Stimulated activated CD4-positive, alpha-beta T cell treated with anti-CD3 and anti-CD28 coated beads, Interleukin-12 subunit alpha, Interleukin-12 subunit beta, amount 100 ng/mL, for 4 hours (primary cell): Measurements from ENCODE around the gene PAPSS2.
"Not testable (repeated sequence)": the region's sequence is repeated elsewhere in the genome, so short reads cannot be mapped to it uniquely, and the experiment has no call there.

Source experiments
- DNase-seq: peaks from one replicate; pipeline ENCODE4 v3.0.0-alpha.2; 2020

The PAPSS2 gene

DNA sequence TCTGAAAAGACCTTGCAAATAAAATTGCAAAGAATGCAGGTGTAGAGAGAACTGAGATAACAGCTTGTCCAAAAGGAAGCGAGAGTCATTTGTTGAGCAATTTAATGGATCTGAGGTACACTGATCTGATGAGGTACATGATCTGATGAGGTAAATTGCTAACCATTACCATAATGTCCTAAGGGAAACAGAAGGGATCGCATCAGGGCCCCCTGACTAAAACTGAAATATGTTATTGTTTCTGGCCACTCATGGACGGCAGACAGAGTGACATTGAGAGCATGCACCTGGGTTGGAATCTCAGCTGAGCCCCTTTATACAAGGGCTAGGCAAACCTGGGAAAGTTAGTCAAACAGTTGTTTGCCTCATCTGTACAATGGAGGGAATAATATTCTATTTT, 15.8 kb upstream of the PAPSS2 start:
- no peak for DNase-seq

DNA sequence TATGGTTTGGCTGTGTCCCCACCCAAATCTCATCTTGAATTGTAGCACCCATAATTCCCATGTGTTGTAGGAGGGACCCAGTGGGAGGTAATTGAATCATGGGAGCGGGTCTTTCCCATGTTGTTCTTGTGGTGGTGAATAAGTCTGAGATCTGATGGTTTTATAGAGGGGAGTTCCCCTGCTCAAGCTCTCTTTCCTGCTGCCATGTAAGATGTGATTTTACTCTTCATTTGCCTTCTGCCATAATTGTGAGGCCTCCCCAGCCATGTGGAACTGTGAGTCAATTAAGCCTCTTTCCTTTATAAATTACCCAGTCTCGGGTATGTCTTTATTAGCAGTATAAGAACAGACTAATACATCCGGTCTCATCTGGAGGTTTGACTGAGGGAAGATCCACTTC, 15.2 kb upstream of the PAPSS2 start:
- not testable (repeated sequence) for DNase-seq

DNA sequence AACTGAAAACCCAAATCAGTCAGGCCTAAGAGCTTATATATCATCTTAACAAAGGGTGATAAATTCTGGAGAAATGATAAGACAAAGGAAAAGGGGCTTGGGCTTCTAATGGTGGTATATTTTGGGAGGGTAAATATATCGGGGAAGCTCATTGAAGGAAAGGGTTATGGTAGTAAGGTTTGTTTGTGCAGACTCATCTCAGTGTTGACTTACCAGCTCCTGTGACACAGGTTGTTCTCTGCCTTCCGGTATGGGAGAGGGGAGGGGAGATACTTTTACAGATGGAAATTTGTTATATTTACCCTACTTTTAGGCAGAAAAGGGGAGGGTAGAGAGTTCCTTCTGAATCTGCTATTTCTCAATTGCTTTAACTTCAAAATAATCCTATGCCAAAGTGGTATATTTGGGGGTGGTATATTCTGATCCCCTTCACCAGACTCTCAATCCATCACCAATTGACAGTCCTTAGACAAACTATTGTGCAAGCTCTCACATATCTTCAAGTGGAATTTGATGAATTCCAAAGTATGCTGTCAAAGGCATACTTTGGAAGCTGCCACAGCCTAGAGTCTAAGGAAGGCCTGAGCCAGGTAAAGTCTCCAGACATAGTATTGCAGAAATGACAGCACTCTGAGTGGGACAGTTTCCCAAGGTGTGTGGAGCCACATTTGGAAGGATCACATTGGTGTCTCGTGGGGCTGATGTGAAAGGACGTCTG, 13.3 kb upstream of the PAPSS2 start:
- no peak for DNase-seq

DNA sequence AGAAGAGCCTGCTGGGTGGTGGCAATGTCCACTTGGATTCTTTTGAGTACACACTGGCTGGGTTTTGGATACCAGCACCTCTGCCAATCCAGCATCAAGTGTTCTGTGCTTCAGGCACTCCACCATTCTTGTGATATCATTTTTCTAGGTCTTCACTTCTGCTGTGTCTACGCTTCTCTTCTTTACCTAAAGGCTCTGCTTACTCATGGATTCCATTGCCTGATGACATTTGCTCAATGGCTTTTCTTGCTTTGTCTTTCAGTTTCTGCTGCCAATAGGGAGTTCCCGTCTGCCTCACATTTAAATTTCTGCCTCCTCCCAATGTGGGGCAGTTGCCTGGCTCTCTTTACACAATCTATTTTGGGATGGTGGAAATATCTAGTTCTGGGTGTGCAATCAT, 12.7 kb upstream of the PAPSS2 start:
- no peak for DNase-seq

DNA sequence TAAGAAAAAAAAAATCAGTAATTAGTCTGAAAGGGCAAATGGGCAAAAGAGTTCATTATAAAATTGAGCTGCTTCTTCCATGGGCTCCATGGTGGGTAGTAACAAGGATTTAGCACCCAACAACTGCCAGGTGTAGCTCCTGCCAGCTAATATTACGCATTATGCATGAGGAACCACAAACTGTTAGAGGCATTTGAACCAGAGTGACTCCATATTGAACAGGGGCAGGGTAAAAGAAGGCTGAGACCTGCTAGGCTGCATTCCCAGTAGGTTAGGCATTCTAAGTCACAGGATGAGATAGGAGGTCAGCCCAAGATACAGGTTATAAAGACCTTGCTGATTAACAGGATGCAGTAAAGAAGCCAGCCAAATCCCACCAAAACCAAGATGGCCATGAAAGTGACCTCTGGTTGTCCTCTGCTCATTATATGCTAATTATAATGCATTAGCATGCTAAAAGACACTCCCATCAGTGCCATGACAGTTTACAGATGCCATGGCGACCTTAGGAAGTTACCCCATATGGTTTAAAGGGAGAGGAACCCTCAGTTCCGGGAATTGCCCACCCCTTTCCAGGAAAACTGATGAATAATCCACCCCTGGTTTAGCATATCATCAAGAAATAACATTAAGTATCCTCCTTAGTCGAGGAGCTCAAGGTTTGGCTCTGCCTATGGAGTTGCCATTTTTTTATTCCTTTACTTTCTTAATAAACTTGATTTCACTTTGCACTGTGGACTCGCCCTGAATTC, 8.7 kb upstream of the PAPSS2 start:
- DNase-seq: no peak

DNA sequence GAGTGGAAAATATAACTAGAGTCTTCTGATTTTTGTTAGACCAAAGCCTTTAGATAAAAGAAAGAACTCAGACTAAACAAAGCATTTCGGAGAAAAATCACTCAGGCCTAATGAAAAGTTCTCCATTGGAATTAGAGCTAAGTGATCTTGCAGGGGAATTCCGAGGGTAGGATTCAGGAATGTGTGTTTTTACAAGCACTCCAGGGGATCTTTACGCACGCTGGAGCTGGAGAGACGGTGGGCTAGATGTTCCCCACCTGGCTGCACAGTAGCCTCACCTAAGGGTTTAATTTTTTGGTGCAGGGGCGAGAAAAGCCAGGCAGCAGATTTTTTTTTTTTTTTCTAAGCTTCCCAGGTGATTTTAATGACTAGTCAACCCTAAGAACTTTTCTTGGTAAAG, 7.9 kb upstream of the PAPSS2 start:
- no peak for DNase-seq

DNA sequence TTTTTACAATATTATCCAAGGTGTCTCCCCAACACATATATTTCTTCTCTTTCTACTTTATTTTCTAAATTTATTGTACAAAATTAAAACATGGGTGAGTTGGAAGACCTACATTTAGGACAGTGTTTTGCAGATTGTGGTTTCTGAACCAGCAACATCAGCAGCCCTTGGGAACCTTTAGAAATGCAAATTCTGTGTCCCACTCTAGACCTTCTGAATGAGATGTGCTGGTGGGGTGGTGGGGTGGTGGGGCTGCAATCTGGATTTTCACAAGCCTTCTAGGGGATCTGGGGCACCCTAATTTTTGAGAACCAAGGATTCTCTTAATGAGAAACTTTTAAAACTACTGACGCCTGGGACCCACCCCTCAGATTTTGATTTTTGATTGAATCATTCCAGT, 7.4 kb upstream of the PAPSS2 start:
- no peak for DNase-seq

DNA sequence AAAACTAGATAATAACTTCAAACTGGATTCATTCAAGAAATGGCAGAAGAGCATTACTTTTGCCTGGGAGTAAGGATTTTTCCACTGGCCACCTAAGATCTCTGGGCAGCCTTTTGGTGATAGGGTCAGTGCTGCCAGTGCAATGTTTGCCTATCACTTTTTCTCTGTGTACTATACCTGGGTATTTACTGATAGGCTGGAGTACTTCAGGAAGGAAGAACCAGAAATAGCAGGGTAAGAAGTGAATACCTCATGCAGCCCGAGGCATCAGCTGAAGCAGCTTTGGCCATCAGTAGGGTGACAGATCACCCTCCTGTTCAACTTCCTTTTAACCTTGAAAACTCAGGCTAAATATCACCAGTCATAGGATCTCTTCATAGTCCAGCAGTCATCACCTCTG, 5.5 kb upstream of the PAPSS2 start:
- no peak for DNase-seq

DNA sequence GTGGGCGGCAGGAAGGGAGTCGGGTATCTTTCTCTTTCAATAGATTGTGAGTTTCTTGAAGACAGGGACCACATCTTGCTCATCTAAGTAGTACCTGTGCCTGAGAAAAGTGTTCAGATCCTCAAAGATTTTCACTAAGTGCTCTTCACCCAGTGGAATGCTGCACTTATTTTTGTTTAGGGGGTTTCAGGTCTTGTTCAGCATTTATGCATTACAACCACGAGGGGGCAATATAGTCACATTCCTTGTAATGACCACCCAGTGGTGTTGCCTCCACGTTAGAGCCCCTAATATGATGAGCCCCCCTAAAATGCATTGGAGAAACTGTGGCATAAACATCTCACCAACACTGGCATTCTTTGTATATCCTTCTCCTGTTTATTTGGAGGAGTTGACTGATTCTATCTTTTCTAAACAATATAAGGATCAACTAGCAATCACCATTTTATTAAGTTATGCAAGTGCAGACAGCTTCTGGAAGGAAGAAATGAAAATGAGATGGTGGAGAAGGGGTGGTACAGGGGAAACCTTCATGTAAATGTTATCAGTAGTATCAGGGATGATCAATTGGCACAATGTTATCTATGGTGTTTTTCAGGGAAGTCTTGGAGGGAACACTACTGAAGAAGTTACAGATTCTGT, 3.1 kb upstream of the PAPSS2 start:
- DNase-seq: no peak

DNA sequence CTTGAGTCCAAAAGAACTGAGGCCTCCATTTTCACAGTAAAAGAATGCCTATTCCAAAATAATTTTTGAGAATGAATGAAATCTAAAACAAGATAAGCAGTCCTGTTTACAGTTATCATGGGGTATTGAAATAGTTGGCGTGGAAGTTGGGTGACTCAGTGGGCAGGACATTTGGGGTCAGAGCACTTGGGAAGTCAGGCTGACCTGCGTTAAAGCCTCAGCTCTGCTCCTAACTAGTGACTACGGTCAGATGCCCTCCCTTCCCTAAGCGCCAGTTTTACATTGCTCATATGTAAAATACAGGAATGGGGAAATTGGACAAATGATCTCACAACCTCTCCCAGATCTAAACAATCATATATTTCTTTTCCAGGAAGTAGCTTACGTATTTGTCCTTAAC, 2.3 kb upstream of the PAPSS2 start:
- DNase-seq: no peak

DNA sequence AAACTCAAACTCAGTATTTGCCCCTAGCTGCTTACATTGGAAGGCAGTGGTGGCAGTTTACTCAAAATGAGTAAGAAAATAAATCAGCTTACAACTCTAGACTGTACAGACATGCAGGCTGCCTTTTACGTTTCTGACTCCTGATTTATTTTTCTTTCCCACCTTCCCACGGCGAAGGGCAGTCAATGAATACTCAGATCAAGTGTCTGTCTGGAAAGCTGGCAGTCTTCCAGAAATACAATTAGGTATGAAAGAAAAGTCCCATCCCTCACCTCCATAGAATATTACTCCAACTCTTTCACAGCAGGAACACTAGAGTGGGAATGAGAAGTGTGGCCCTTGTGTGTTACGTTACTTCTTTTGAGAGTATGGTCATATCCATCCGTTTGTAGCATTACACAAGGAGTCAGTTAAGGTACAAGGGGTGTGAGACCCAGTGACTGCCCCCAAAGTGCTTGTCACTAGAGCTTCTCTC, 1.3 kb upstream of the PAPSS2 start:
- no peak for DNase-seq

DNA sequence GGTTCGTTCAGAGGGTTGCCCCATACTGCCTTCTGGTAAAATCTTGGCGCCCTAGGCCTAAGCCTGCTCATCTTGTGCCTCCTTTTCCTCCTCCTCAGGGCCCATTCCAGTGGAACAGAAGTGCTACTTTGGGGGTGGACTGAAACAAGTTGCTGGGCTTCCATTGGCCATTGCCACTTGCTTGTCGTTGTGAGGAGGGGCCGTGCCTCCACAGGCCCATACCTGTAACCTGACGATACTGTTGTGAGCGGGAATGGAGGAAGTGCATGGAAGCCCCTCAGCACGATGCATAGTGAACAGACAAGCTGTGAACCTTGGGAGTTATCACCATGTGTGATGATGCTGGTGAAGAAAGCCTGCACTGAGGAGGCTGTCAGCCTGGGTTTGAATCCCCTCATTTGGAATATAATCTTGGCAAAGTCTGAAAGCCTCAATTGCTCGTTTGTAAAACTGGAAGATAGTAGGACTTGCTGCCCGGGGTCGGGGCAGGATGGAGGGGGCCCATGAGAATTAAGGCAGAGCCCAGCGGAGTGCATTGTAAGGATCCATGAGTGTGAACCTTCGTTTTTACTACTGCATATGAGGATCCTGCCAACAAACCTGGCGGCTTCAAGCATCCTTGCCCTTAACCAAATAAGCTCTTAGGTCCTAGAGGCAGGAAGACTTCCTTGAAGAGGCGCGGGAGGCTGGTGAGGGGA, 671 bp upstream of the PAPSS2 start:
- DNase-seq: no peak

DNA sequence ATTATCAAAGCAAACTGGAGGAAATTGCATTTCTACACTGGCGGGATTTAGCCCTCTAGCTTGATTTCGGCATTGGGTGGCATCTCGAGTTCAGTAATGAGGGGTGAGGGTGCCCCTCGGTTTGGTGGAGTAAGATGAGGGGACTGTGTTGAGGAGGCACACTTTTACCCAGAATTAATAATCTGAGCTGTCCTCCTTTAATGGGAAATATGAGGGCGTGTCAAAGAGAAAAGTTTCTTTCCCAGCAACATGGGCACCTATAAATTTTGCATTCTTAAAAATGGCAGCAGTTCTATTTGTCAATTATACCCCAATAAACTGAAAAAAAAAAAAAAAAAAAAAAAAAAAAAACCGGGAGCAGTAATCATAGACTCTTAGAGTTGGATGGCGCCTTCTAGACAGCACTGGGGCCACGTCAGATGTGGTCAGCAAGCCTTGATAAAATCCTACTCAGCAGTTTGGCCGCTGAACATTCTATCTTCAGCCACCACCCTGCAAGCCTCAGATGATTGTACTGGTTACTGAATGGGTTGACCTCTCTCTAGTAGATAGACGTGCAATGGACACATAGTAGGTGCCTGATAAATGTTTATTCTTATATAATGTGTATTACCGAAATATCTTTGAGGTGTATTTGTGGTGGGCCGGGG, 931 bp downstream of the PAPSS2 start:
- DNase-seq: no peak

DNA sequence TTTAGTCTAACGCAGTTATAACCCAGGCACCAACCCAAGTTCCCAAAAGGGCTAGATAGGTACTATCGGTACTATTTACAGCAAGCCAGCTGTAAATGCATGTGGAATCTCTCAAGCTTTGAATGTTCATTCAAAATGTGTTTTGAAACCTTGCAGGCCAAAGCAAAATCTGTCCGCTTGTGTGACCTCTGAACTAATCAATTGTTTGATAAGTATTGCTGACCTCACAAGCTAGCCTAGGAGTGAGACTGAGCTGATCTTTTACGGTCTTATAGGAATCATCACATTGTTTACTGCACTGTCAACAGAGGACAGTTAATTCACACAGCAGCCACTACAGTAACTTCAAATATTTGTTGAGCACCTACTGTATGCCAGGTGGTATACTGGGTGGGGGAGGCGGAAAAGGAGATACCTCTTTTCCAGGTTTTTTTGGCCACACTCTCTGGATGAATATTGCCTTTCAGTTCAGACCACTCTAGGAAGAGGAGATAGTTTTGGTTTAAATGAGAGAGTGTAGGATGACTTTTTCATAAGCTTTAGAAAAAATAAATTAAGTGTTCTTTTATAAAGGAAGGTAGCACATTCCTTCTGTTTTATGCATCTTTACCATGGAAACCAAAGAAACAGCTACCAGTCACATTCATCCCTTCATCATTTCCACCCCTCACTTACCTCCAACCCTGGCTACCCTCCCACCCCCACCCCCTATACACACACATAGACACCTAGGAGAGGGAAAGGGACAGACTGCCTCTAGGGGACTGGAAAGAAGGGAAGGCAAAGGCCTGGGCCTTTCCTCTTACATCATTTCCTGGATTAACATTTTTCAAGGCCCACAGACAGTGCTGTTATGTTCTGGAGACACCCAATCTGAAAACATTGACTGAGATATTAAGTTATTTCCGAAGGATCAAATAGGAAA, 2.4 kb downstream of the PAPSS2 start:
- no peak for DNase-seq

DNA sequence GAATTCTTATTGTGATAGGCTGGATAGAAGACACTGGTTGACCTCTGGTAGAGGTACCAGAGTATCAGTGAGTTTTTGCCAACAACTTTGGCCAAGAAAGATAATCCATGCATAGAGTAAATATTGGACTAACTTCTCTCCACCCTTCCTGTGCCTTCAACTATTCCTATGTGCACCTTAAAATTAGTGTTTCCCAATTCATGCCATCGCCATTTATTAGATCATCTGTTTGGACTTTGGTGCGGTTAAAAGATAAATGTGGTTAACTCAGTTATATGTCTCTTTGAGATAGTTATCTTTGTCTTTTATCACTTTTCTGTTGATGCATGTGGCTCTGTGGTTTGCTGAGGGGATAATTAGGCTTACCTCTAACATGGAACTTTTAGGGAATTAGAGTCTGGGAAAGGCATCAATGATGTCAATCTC, 4.6 kb downstream of the PAPSS2 start:
- DNase-seq: no peak

DNA sequence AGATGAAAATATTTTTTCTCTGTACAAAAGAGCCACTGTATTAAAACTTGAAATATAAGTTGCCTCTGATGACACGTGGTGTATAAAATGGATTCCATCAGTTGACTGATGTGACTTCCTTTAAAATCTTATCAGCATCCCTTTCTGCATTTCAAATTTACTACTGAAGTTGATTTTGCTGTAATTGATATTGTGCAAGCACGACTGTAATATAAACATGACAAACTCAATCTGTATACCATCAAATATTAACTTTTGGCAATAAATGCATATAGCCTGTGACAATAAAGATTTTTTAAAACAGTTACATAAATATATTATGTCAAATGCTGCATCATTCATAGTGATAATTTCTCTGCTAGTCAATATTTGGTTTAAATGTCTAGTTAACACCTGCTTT, 7.8 kb downstream of the PAPSS2 start:
- no peak for DNase-seq

DNA sequence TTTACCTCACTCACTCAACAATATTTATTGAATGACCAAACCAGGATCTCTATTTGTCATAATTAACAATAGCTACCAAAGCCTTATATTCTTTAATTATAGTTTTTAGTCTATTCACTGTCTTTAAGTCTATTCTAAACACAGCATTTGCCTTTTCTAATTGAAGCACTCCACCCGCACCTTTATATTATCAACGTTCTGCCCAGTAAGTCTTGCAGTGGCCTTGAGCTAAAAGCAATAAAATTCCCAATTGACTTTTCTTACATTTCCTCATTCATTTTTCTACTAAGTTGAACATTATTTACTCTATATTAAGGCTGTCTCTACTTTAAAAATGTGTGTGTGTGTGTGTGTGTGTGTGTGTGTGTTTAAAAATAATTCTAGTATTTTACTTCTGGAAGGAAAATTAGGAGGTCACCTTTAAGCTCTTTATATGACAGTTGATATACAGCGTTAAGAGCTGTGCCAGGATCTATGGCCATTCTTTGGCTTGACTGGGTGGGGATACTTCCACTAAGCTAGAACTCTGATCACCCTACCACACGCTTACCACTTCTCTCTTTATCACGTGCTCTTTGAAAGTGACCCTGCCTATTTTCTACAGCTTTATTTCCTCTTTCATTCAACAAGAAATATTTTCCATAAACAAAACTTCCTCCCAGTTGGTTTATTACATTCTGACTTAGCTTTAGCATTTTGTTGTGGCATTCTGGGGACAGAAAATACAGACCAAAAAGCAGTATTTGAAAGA, 8.8 kb downstream of the PAPSS2 start:
- no peak for DNase-seq

DNA sequence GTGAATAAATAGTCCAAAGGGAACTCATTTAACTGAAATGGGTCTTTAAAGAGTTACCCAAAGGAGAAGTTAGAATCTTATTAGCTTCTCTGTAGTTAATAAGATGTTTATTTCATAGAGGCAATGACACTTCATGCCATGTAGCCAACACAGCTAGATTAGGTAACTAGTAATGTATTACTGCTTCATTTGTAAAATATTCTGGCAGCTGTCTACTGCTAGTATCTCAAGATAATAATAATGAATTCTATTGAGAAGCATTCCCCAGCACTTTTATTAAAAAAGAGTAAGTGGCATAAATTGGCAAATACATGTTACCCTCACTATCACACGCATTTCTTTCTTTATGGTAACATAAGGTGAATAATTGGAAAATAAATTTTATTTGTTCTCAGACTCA, 10.1 kb downstream of the PAPSS2 start:
- DNase-seq: no peak

DNA sequence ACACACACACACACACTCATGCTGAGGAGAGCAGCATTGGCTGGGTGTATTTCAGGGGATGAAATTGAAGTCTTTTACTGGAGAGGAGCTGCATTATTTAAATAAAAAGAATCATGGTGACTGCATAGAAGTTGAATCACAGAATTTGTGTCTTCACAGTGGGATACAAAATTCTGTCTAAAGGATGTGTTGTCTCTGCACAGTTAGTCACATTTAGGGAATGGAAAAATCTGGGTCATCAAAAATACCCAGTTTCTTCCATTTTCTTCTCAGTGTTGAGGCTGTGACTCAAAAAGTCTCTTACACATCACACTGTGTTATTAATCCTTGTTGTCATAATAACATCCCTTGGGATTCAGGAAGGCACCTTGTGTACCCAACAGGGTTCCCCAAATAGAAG, 10.9 kb downstream of the PAPSS2 start:
- DNase-seq: no peak

DNA sequence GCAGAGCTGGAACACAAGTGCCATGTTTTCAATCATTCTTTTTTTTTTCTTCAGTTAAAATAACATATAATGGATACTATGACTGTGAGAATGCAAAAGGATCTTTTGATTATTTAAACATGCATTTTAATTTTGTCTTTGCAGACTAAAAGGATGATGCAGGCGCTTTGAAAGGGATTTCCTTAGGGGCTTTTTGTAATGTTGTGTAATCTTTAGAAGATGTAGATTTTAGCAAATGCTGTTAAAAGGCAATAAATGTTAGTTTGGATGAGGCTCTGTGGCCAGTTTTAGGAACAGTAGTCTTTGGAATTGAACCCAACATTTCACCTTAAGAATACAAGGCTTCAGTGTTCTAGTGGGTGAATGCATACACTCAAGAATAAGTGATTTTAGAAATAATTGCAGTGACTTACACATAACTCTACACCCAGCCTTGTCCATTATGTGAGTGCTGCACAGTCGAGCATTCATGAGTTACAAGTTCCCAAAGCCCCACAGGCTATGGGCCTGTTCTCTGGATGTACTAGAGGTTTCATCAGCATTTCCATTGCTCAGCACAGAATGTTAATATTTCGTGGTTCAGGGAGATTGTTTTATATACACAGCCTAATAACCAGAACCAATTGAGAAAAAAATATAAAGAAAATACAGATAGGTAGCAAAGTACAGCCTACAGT, 11.6 kb downstream of the PAPSS2 start:
- DNase-seq: no peak
